DMS 273 (cell line): Measurements from ENCODE around the gene NKX3-2.

Source experiments
- DNase-seq: peaks from one replicate; lab custom pipeline; 2025; ENCODE audit not compliant: unreplicated experiment; lab: John Stamatoyannopoulos, UW

NKX3-2 gene

DNA sequence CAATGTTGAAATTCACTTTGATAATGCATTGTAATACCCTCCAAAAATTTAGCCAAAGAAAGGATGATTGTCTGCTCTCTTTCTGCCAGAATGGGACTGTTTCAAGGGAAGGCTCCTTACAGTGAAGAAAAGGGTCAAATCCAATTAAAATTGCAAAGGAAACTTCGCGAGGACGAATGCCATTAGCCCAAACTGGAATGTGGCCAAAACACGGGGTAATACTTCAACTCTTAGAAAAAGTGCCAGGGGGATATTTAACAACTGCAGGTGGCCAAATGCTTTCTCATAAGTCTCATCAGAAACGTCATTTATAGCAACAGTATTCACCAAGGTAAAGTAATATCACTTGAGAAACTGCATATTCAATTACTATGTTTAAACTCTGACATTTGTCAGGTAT is 29.0 kb downstream of the NKX3-2 start:
- no peak for DNase-seq

DNA sequence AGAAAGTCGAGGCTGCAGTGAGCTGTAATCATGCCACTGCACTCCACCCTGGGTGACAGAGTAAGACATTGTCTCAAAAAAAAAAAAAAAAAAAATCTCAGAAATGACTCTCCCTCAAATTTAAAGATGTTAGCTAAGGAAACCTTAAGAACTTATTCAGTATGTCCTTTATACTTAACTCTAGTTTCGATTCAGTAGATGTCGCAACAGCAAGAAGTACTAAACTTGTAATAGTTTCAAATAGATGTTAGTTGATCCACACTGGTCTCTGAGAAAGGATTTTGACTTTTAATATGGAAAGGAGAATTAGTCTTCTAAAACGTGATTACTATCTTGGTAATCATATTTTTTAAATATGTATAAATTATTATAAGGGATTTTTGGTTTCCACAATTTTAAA is 29.6 kb downstream of the NKX3-2 start:
- DNase-seq: no peak

DNA sequence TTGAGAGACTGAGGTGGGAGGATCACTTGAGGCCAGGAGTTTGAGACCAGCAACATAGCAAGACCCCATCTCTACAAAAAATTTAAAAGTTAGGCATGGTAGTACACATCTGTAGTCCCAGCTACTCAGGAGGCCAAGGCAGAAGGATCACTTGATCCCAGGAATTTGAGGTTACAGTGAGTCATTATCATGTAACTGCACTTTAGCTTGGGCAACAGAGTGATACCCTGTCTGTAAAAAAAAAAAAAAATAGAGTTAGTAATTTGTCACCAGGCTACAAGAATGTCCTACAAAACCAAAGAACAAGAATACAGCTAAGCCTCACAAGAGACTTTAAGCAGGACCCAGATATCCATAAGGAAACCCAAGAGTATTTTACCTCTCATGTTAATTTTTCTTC is 33.2 kb downstream of the NKX3-2 start:
- DNase-seq: no peak

DNA sequence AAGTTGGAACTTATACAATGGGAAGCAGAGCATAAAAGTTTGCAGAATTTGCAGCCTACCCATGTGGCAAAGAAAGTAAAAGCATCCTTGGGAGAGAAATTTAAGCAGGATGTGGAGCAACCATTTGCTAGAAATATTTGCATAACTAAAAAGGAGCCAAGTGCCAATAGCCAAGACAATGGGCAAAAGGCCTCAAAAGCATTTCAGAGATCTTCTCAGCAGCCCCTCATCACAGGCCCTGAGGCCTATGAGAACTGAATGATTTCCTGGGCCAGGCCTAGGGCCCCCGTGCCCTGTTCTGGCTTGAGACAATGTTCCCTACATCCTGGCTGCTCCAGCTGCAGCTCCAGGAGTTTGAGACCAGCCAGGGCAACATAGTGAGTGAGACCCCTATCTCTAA is 34.9 kb downstream of the NKX3-2 start:
- no peak for DNase-seq

DNA sequence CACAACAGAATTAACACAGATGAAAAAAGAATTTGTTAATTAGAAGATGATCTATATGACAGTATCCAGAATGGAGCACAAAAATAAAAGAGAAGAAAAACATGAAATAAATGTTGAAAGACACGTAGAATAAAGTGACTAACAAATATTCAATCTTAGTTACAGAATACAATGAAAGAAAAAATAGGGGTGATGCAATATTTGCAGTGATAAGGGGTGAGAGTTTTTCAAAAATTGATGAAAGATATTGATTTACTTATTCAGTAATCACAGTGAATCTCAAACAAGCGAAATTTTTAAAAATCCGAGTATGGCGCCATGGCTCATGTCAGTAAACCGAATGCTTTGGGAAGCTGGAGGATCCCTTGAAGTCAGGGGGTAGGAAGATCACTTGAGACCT is 39.9 kb downstream of the NKX3-2 start:
- DNase-seq: no peak

DNA sequence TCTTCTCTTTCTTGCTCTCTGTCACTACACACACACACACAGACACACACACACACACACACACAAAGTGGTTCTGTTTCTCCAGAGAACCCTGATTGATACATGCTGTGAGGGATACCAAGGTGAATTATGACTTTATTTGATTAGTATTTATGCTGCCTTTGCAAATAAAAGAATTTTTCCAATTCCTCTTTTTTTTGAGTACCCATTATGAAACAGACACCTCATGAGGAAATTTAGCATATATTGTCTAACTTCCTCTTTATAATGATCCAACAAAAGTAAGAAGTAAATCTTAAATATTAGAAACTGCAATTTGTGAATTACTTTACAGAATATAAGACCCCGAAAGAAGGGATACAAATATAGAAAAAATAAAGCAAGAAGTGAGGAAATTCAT is 45.8 kb downstream of the NKX3-2 start:
- no peak for DNase-seq

DNA sequence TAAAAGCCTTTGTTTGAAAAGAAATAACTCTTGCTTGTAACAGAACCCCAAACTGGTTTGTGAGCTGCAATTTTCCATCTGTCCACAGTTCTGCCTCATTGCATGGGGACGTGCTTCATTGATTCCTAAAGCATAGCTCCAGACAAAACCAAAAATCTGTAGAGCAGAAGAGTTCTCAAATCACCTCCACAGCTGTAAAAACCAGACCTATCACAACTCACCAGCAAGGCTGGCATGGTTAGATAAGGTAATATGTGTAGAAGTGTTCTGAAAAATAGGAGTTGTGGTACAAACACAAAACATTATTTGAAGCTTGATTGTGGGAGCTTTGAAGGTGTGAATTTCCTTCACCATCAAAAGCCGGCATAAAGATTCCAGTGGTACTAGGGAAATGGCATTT is 47.7 kb downstream of the NKX3-2 start:
- peak; percentile 1 for DNase-seq

DNA sequence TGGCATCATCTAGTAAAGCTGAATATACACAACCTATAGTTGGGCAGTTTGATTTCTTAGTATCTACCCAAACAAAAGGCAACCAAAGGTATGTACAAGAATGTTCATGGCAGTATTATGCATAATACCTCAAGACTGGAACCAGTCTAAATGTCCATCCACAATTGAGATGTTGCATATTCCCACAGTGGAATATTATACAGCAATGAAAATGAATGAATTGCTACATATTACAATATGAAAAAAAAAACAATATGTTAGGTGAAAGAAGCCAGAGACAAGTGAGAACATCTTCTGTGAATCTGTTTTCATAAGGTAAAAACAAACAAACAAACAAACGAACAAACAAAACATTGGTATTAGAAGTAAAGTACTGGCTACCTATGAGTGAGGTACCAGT is 48.6 kb downstream of the NKX3-2 start:
- no peak for DNase-seq

DNA sequence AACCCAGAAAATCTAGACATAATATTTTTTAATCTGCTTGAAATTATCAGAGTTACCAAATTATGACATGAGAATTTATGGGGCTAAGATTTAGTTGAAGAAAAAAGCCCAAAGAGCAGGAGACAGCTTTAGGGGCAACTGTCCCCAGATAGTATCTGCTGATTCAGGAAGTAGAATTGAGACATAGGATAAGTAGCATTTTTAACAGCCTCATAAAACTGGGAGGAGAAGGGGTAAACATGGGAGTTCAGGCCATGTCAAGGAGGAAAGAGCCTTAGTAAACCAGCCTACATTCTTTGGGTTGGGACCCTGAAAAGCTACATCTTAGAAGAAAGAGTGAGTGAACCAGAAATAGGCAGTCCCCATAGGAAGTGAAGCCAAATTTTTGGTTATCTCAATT is 50.5 kb downstream of the NKX3-2 start:
- no peak for DNase-seq

DNA sequence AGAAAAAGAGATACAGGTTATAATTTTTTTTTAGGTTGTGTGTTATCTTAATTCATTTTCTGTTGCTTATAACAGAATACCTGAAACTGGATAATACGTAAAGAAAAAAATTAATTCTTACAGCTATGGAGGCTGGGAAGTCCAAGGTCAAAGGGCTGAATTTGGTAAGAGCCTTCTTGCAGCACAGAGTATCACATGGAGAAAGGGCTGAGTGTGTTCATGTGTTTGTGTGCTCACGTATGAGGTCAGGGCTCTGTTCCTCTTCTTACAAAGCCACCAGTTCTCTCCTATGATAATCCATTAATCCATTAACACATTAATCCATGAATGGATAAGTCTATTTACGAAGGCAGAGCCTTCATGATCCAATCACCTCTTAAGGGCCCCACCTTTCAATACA is 51.6 kb downstream of the NKX3-2 start:
- no peak for DNase-seq
